ENCODE data around the gene RAB20. TPM values are rescaled to one million over a fixed set of nuclear protein-coding genes. Genes with fewer than 3 reads are reported as not detected.
"Not testable (repeated sequence)": the region's sequence is repeated elsewhere in the genome, so short reads cannot be mapped to it uniquely, and the experiment has no call there.

The RAB20 gene
- polyA plus RNA-seq, 1 donor from 2014 or later = not detected

DNA sequence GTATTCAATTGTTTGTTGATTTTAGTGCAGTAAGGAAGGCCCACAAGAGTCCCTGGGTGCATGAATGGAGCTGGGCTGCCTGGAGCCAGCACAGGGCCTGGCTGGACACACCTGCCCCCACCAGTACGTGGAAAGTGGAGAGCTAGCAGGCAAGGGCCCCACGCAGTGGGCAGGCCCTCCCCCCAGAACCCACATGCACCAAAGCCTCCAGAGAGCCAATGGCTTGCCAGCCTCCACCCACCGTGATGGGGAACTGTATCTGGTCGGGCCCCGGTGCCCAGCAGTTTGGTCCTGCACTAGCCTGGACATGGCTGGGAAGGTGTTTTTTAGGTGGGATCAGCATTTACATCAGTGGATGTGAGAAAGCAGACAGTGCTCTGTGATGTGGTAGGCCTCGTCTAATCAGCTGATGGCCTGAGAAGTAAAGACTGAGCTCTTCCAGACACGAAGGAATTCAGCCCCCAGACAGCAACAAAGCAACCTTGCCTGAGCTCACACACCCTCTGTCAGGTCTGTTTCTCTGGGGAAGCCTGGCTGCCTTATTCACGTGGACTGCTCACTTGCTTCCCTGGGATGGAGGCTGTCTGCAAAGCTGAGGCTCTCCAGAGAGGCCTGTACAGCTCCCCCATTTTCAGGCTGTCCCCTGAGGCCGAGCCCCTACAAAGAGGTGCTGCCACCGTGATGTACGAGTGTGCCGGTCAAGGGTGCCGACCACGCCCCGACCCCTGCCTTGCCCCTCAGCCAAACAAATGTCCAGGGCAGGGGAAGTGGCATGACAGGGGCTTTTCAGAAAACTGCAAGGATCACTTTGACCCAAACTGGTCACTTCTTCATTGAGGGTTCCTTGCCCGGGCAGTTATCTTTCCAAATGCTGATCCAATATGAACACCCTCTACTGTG, 27.5 kb downstream of the RAB20 start:
- no peak for TF ChIP-seq MXI1 (conservative IDR thresholded peaks at IDR 0.05; ENCODE audit: poor library complexity, severe bottlenecking)
- TF ChIP-seq EZH2 (IDR thresholded peaks at IDR 0.05; ENCODE audit: borderline replicate concordance, insufficient read depth, low read length, poor library complexity, severe bottlenecking) = no peak
- TF ChIP-seq, protein P1, sequence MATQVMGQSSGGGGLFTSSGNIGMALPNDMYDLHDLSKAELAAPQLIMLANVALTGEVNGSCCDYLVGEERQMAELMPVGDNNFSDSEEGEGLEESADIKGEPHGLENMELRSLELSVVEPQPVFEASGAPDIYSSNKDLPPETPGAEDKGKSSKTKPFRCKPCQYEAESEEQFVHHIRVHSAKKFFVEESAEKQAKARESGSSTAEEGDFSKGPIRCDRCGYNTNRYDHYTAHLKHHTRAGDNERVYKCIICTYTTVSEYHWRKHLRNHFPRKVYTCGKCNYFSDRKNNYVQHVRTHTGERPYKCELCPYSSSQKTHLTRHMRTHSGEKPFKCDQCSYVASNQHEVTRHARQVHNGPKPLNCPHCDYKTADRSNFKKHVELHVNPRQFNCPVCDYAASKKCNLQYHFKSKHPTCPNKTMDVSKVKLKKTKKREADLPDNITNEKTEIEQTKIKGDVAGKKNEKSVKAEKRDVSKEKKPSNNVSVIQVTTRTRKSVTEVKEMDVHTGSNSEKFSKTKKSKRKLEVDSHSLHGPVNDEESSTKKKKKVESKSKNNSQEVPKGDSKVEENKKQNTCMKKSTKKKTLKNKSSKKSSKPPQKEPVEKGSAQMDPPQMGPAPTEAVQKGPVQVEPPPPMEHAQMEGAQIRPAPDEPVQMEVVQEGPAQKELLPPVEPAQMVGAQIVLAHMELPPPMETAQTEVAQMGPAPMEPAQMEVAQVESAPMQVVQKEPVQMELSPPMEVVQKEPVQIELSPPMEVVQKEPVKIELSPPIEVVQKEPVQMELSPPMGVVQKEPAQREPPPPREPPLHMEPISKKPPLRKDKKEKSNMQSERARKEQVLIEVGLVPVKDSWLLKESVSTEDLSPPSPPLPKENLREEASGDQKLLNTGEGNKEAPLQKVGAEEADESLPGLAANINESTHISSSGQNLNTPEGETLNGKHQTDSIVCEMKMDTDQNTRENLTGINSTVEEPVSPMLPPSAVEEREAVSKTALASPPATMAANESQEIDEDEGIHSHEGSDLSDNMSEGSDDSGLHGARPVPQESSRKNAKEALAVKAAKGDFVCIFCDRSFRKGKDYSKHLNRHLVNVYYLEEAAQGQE (IDR thresholded peaks at IDR 0.05; ENCODE audit: borderline replicate concordance) = no peak
- TF ChIP-seq, protein P2, sequence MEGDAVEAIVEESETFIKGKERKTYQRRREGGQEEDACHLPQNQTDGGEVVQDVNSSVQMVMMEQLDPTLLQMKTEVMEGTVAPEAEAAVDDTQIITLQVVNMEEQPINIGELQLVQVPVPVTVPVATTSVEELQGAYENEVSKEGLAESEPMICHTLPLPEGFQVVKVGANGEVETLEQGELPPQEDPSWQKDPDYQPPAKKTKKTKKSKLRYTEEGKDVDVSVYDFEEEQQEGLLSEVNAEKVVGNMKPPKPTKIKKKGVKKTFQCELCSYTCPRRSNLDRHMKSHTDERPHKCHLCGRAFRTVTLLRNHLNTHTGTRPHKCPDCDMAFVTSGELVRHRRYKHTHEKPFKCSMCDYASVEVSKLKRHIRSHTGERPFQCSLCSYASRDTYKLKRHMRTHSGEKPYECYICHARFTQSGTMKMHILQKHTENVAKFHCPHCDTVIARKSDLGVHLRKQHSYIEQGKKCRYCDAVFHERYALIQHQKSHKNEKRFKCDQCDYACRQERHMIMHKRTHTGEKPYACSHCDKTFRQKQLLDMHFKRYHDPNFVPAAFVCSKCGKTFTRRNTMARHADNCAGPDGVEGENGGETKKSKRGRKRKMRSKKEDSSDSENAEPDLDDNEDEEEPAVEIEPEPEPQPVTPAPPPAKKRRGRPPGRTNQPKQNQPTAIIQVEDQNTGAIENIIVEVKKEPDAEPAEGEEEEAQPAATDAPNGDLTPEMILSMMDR (IDR thresholded peaks at IDR 0.05; ENCODE audit: poor library complexity, severe bottlenecking) = no peak
- TF ChIP-seq TAF1 (IDR thresholded peaks at IDR 0.05; ENCODE audit: low read depth) = no peak
- no peak for TF ChIP-seq RAD21 (conservative IDR thresholded peaks at IDR 0.05)
- no peak for TF ChIP-seq EP300 (conservative IDR thresholded peaks at IDR 0.05; ENCODE audit: poor library complexity, severe bottlenecking)
- Histone ChIP-seq H3K27me3 (ENCODE audit: insufficient read depth, low read depth, low read length) (no peaks in the 10 kb centered on the region), H4K20me1 (ENCODE audit: insufficient read depth) (no peaks in the 10 kb centered on the region), H3K36me3 (ENCODE audit: insufficient read depth, low read length) (no peaks in the 10 kb centered on the region), H3K79me2 (replicated peaks; ENCODE audit: insufficient read depth, low read length) (no peaks in the 10 kb centered on the region), H3K4me2 (ENCODE audit: low read length) (no peak overlapping the region), H3K9me2 (ENCODE audit: insufficient read depth, low read length) (no peaks in the 10 kb centered on the region), H3K9ac (ENCODE audit: low read length) (no peak overlapping the region), H3K9me3 (ENCODE audit: low read length) (no peaks in the 10 kb centered on the region), H2AFZ (ENCODE audit: low read depth, low read length) (no peak overlapping the region), H3K27ac (ENCODE audit: low read length) (no peak overlapping the region), H3F3A (ENCODE audit: insufficient read depth, low read length, poor library complexity, severe bottlenecking) (no peaks in the 10 kb centered on the region), H3K4me3 (ENCODE audit: low read length) (no peak overlapping the region)

DNA sequence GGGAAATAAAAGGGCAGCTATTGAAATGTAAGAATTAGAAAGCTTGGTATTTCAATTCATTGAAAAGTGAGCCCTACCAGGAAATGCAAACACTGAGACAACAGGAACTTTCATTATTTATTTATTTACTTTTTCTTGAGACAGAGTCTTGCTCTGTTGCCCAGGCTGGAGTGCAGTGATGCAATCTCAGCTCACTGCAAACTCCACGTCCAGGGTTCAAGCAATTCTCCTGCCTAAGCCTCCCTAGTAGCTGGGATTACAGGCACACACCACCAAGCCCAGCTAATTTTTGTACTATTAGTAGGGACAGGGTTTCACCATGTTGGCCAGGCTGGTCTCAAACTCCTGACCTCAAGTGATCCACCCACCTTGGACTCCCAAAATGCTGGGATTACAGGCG, 29.3 kb downstream of the RAB20 start:
- H3K9me2 ChIP-seq (ENCODE audit: insufficient read depth, low read length); H3K4me2 ChIP-seq (ENCODE audit: low read length); H3K79me2 ChIP-seq (replicated peaks; ENCODE audit: insufficient read depth, low read length); H2AFZ ChIP-seq (ENCODE audit: low read depth, low read length); H3K36me3 ChIP-seq (ENCODE audit: insufficient read depth, low read length); H3K27ac ChIP-seq (ENCODE audit: low read length); H3K27me3 ChIP-seq (ENCODE audit: insufficient read depth, low read depth, low read length); H3K4me3 ChIP-seq (ENCODE audit: low read length); H3K9me3 ChIP-seq (ENCODE audit: low read length); H4K20me1 ChIP-seq (ENCODE audit: insufficient read depth); H3K9ac ChIP-seq (ENCODE audit: low read length); H3F3A ChIP-seq (ENCODE audit: insufficient read depth, low read length, poor library complexity, severe bottlenecking): not testable (repeated sequence)

DNA sequence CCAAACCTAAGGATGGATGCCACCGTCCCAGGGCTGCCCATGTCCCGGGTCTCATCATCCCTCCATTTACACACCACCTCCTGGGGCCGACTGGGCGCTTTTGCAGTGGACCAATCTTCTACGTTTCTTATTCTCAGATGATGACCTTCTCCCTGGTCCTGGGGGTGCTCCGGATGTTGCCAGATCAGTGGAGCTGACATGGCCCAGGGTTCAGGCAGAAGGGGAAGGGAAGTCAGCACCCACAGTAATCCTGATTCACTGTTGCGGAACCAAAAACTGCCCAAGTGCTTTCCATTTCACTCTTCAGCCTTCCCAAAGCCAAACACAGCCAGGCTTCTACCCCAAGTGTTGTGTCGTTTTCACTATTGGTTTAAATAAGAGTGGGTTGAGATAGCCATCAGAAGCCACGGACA, 29.8 kb downstream of the RAB20 start:
- Histone ChIP-seq H3K9me3 (ENCODE audit: low read length) (no peaks in the 10 kb centered on the region), H3K27ac (ENCODE audit: low read length) (no peak overlapping the region), H2AFZ (ENCODE audit: low read depth, low read length) (no peak overlapping the region), H3K27me3 (ENCODE audit: insufficient read depth, low read depth, low read length) (no peaks in the 10 kb centered on the region), H3K9me2 (ENCODE audit: insufficient read depth, low read length) (no peaks in the 10 kb centered on the region), H3K79me2 (replicated peaks; ENCODE audit: insufficient read depth, low read length) (no peaks in the 10 kb centered on the region), H3K4me2 (ENCODE audit: low read length) (no peak overlapping the region), H3F3A (ENCODE audit: insufficient read depth, low read length, poor library complexity, severe bottlenecking) (no peaks in the 10 kb centered on the region), H3K9ac (ENCODE audit: low read length) (no peak overlapping the region), H3K36me3 (ENCODE audit: insufficient read depth, low read length) (no peaks in the 10 kb centered on the region), H3K4me3 (ENCODE audit: low read length) (no peak overlapping the region), H4K20me1 (ENCODE audit: insufficient read depth) (no peaks in the 10 kb centered on the region)
- TF ChIP-seq MXI1 (conservative IDR thresholded peaks at IDR 0.05; ENCODE audit: poor library complexity, severe bottlenecking) (no peak), EP300 (conservative IDR thresholded peaks at IDR 0.05; ENCODE audit: poor library complexity, severe bottlenecking) (no peak), SMC3 (conservative IDR thresholded peaks at IDR 0.05; ENCODE audit: poor library complexity) (no peak), EZH2 (IDR thresholded peaks at IDR 0.05; ENCODE audit: borderline replicate concordance, insufficient read depth, low read length, poor library complexity, severe bottlenecking) (no peak), TAF1 (IDR thresholded peaks at IDR 0.05; ENCODE audit: low read depth) (no peak), POLR2AphosphoS5 (IDR thresholded peaks at IDR 0.05) (no peak), RAD21 (conservative IDR thresholded peaks at IDR 0.05) (no peak)
- TF ChIP-seq, protein P2 (IDR thresholded peaks at IDR 0.05; ENCODE audit: poor library complexity, severe bottlenecking) = no peak
- TF ChIP-seq, protein P1 (IDR thresholded peaks at IDR 0.05; ENCODE audit: borderline replicate concordance) = no peak
